ENCODE measurements around the gene GUSB. TPM values are rescaled to one million over a fixed set of nuclear protein-coding genes. Genes with fewer than 3 reads are reported as not detected.
A peak's percentile ranks its signal among the peaks of the same experiment; 100 is the strongest.
"Not testable (repeated sequence)": the region's sequence is repeated elsewhere in the genome, so short reads cannot be mapped to it uniquely, and the experiment has no call there.

The GUSB gene
- 27.3 and 40.1 TPM in 2 replicates for total RNA-seq (2014; rRNA removed; shearing (Covaris generic))

GRCh38 chr7:65981965-65982792, at the start of gene GUSB:
GUSB (minus strand) TSS chr7:65982213; CDS start chr7:65982183, 30 bp downstream.
- peaks cover 19% of the 10 kb centered on the region for H3K36me3 ChIP-seq
- peak within 1 kb of the TSS; percentile 75 for H3K4me3 ChIP-seq
- H3K9me3 ChIP-seq (replicated peaks): no peaks in the 10 kb centered on the region
- DNase-seq: peak; percentile 95 to 96
- no peaks in the 10 kb centered on the region for H3K4me1 ChIP-seq
- peak within 1 kb of the TSS; percentile 73 for H3K27ac ChIP-seq
- H3K27me3 ChIP-seq: no peaks in the 10 kb centered on the region

DNA sequence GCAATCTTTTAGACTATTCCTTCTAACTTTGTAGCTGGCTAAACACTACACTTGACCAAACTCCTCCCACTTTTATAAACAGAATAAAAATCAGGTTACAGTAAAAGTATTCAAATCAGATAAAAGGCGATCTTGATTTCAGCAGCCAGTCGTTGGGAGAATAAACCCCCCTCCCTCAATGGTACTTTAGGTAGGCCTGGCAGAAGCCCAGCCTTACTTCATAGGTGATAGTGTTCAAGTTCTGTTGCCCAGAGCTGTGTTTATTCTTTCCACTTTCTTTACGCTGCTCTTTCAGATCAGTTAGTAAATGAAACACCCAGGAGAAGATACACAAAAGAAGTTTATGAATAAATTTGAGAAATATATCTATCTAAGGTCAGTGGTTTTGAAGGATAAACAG, 46.3 kb upstream of the GUSB start:
- not testable (repeated sequence) for DNase-seq; H3K27ac ChIP-seq; H3K4me3 ChIP-seq; H3K36me3 ChIP-seq; H3K4me1 ChIP-seq; H3K9me3 ChIP-seq (replicated peaks); H3K27me3 ChIP-seq

GRCh38 chr7:66016131-66016461, 34.1 kb upstream of the GUSB start:
- Histone ChIP-seq H3K27ac (no peak overlapping the region), H3K9me3 (replicated peaks) (no peaks in the 10 kb centered on the region)
- DNase-seq: peak in 1 of 2 experiments; percentile 24

DNA sequence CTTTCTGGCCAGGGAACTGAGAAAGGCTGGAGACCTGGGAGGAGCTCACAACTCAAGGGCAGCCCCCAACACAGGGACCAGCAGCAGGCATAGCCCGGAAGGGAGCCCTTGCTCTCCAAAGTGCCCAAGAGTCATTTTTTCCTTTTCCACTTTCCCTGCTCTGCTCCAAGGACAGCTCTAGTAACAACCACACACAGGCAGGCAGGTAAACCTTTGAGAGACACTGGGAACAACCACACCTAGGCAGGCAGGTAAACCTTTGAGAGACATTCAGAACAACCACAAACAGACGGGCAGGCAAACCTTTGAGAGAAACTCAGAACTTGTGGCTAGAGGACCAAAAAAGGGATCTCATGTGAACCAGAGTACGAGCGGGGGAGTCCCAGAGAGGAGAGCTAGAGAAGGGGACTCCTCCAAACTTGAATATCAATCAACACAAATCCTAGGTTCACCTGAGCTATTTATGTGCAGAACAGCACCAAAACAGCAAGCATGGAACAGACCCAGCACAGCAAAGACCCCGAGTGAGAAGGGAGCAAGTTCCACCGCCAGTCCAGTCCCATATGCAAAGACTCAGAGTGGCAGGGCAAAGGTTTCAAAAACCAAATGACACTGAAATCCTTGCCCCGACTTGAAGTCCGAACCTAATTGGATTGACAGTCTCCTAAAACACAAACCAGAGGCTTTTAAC, 33.6 kb upstream of the GUSB start:
- DNase-seq: no peak
- Histone ChIP-seq H3K9me3 (replicated peaks) (no peaks in the 10 kb centered on the region), H3K27me3 (peaks cover 6% of the 10 kb centered on the region; the same call in 1 of the 2 replicates), H3K36me3 (no peaks in the 10 kb centered on the region), H3K4me1 (no peaks in the 10 kb centered on the region; the same call in 1 of the 2 replicates), H3K4me3 (no peak overlapping the region), H3K27ac (no peak overlapping the region)

More at GRCh38 chr7:66016131-66016461, 34.1 kb upstream of the GUSB start:
- Histone ChIP-seq H3K4me1 (no peaks in the 10 kb centered on the region; the same call in 1 of the 2 replicates), H3K36me3 (no peaks in the 10 kb centered on the region), H3K4me3 (no peak overlapping the region), H3K27me3 (peaks cover 6% of the 10 kb centered on the region; the same call in 1 of the 2 replicates)

DNA sequence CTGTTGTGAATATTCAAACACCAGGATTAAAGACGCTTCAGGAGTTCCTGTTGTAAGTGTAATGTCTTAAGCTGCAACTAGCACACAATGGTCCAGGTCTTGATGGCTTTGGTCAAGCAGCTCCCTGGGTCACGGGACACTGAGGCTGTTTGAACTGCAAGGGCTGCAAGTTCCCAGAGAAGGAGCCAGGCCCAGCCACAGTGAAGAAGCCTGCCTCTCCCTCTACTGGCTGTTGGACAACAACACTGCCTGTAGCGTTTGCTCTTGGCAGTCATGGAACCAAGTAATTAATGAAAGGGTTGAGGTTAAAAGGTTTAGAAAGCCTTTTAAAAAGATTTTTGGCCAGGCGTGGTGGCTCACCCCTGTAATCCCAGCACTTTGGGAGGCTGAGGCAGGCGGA, 31.9 kb upstream of the GUSB start:
- Histone ChIP-seq H3K4me3 (no peak overlapping the region), H3K27ac (no peak overlapping the region), H3K36me3 (no peaks in the 10 kb centered on the region), H3K4me1 (no peaks in the 10 kb centered on the region; the same call in 1 of the 2 replicates), H3K9me3 (replicated peaks) (no peaks in the 10 kb centered on the region), H3K27me3 (peaks cover 6% of the 10 kb centered on the region; the same call in 1 of the 2 replicates)
- peak; percentile 15 to 39 for DNase-seq

DNA sequence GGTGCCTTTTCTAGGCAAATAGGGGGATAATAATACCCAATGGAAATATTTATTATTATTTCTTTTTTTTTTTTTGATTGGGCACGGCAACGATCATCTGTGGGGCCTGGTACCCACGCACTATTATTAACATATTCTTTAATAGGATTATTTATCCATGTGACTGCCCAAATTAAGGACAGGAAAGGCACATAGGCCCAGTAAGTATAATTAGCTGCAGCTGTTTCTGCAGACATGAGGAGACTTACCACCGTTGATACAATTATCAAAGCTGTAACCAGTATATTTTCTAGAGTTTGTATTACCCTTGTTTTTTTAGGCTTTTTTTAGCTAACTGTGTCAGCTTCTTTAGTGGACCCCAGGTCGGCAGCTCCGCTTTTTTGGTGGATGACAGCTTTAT, 25.2 kb upstream of the GUSB start:
- no peak overlapping the region for H3K27ac ChIP-seq
- DNase-seq: no peak
- no peaks in the 10 kb centered on the region for H3K4me1 ChIP-seq
- no peak overlapping the region for H3K4me3 ChIP-seq
- H3K27me3 ChIP-seq: no peaks in the 10 kb centered on the region
- H3K9me3 ChIP-seq (replicated peaks): no peaks in the 10 kb centered on the region
- no peaks in the 10 kb centered on the region for H3K36me3 ChIP-seq

DNA sequence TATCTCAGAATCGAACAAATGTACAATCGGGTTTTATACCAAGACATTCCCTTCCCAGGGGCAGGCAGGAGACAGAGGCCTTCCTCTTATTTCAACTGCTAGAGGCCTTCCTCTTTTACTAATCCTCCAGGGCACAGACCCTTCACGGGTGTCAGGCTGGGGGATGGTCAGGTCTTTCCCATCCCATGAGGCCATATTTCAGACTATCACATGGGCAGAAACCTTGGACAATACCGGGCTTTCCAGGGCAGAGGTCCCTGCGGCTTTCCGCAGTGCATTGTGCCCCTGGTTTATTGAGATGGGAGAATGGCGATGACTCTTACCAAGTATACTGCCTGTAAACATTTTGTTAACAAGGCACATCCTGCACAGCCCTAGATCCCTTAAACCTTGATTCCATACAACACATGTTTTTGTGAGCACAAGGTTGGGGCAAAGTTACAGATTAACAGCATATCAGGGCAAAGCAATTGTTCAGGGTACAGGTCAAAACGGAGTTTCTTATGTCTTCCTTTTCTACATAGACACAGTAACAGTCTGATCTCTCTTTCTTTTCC, 23.2 kb upstream of the GUSB start:
- not testable (repeated sequence) for H3K4me3 ChIP-seq; H3K27ac ChIP-seq; H3K9me3 ChIP-seq (replicated peaks); H3K4me1 ChIP-seq; H3K27me3 ChIP-seq; H3K36me3 ChIP-seq; DNase-seq

GRCh38 chr7:66000823-66001417, 18.9 kb upstream of the GUSB start:
- DNase-seq; H3K27ac ChIP-seq; H3K9me3 ChIP-seq (replicated peaks); H3K36me3 ChIP-seq; H3K4me1 ChIP-seq; H3K27me3 ChIP-seq; H3K4me3 ChIP-seq: not testable (repeated sequence)

DNA sequence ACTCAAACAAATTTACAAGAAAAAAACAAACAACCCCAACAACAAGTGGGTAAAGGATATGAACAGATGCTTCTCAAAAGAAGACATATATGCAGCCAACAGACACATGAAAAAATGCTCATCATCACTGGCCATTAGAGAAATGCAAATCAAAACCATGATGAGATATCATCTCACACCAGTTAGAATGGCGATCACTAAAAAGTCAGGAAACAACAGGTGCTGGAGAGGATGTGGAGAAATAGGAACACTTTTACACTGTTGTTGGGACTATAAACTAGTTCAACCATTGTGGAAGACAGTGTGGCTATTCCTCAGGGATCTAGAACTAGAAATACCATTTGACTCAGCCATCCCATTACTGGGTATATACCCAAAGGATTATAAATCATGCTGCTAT, 13.0 kb upstream of the GUSB start:
- not testable (repeated sequence) for H3K36me3 ChIP-seq; H3K4me1 ChIP-seq; H3K27me3 ChIP-seq; H3K27ac ChIP-seq; DNase-seq; H3K4me3 ChIP-seq; H3K9me3 ChIP-seq (replicated peaks)

DNA sequence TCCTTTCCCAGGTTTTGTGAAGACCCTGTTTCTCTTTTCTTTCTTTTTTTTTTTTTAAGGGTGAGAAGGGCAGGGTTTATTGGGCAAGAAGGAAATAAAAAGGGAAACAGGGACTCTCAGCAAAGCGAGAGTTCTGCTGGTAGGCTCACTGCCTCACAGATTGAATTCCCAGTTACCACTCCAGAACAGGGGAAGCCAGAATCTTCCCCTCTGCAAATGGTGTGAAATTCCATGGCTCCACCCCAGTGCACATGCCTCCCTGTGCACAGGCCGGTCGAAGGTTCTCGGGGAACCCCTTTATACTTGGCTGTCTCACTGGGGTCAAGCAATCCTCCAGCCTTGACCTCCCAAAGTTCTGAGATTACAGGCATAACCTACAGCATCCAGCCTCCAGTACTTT, 10.5 kb upstream of the GUSB start:
- Histone ChIP-seq H3K4me1 (no peaks in the 10 kb centered on the region), H3K36me3 (no peaks in the 10 kb centered on the region), H3K4me3 (no peak overlapping the region), H3K27ac (no peak overlapping the region), H3K27me3 (no peaks in the 10 kb centered on the region), H3K9me3 (replicated peaks) (no peaks in the 10 kb centered on the region)
- DNase-seq: no peak

DNA sequence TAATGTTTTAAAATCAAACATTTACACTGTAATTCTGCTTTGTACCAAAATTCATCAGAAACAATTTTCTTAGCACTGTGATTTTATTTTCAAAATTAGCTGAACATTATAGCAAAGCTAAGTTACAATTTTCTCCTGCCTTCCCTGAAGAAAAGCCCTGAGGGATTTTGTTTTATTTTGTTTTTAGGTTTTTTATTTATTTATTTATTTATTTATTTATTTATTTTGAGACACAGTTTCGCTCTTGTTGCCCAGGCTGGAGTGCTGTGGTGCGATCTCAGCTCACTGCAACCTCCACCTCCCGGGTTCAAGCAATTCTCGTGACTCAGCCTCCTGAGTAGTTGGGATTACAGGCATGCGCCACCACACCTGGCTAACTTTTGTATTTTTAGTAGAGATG, 9.8 kb upstream of the GUSB start:
- not testable (repeated sequence) for DNase-seq; H3K4me3 ChIP-seq; H3K4me1 ChIP-seq; H3K9me3 ChIP-seq (replicated peaks); H3K27ac ChIP-seq; H3K36me3 ChIP-seq; H3K27me3 ChIP-seq

GRCh38 chr7:65989694-65990080, 7.7 kb upstream of the GUSB start:
- Histone ChIP-seq H3K4me1 (no peaks in the 10 kb centered on the region), H3K9me3 (replicated peaks) (no peaks in the 10 kb centered on the region), H3K4me3 (no peak overlapping the region), H3K27me3 (no peaks in the 10 kb centered on the region), H3K36me3 (no peaks in the 10 kb centered on the region), H3K27ac (no peak overlapping the region)
- DNase-seq: no peak

- not testable (repeated sequence) for H3K9me3 ChIP-seq (replicated peaks); H3K36me3 ChIP-seq; H3K27ac ChIP-seq; DNase-seq; H3K27me3 ChIP-seq; H3K4me1 ChIP-seq; H3K4me3 ChIP-seq
These were observed 6.5 kb upstream of the GUSB start for GRCh38 chr7:65988503-65988902.

GRCh38 chr7:65988084-65988483, 6.1 kb upstream of the GUSB start:
- no peak for DNase-seq
- Histone ChIP-seq H3K36me3 (no peaks in the 10 kb centered on the region), H3K9me3 (replicated peaks) (no peaks in the 10 kb centered on the region), H3K4me1 (no peaks in the 10 kb centered on the region), H3K4me3 (no peak overlapping the region), H3K27me3 (no peaks in the 10 kb centered on the region), H3K27ac (no peak overlapping the region)

Data from SJCRH30 (cell line).